ENCODE measurements around the gene LDHB.
"Not testable (repeated sequence)": the region's sequence is repeated elsewhere in the genome, so short reads cannot be mapped to it uniquely, and the experiment has no call there.

Gene LDHB

DNA sequence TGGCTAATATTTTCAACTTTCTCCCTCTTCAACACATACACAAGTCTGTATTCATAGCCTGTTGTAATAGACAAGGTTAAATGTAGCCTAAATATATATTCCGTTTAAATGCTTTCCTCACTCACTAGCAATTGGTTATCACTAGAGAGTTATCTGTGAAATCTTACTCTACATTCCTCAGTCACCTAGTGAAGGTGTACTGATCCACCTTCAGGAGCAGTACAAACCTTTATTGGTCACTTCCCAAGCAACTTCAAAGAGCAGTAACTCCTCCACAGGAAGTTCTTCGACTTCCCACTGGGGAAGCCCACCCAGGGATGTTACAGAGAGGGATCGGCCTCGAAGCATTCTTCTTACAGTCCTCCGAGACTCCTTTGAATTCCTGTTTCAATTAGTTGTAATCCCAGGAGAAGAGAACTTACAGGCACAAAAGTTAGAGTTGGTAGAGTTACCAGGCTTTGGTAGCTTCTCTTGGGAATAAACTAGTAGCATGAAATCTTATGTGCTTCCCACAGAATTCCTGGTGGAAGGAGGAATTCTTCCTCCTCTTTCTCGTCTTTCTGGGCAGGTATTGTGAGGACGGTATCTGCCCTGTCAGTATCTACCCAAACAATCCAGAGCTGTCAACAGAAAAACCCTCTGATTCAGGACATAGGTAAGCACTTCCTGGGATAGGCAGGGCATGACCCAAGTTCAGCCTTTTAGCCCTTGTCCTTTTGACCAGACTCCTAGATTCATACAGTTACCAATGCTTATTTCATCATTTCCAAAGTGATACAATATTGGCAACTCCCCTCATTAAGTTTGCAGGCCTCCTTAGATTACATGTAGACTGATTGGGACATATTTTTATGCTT is 53.2 kb downstream of the LDHB start, which contains the start of gene GYS2:
GYS2 (minus strand) TSS at position 603 of the 857 bp plus-strand sequence; CDS start at position 348, 255 bp downstream.
- no peak for DNase-seq

DNA sequence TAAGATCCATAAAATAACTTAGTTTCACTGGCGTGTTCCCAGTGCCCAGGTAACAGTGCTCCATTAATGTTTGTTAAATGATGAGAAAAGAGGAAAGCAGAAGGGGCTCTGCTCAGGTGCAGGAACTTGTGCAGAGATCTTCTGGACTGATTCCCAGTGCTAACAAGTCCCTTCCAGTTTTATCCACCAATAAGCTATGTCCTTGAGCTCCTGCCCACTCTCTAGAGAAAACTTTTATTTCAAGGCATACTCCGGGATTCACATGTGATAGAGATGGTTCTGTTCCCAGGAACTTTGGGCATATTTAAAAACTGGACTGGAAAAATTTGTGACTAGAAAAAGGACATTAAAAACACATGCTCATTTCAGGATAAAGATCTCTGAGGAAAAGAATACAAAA is 54.9 kb downstream of the LDHB start:
- DNase-seq = no peak

DNA sequence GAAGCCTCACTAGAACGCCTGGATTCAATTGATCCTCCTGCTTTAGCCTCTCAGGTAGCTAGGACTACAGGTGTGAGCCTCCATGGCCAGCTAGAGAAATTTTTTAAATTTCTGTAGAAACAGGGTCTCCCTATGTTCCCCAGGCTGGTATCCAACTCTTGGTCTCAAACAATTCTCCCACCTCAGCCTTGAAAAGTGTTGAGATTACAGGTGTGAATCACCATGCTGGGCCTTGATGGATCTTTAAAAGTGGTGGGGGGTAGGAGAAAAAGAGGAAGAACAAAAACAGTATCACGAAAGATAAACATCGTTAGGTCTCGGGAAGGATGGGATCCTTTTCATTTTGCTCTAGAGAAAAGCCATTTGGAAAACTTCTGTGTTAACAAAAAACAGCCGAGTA is 57.4 kb downstream of the LDHB start:
- DNase-seq = no peak

DNA sequence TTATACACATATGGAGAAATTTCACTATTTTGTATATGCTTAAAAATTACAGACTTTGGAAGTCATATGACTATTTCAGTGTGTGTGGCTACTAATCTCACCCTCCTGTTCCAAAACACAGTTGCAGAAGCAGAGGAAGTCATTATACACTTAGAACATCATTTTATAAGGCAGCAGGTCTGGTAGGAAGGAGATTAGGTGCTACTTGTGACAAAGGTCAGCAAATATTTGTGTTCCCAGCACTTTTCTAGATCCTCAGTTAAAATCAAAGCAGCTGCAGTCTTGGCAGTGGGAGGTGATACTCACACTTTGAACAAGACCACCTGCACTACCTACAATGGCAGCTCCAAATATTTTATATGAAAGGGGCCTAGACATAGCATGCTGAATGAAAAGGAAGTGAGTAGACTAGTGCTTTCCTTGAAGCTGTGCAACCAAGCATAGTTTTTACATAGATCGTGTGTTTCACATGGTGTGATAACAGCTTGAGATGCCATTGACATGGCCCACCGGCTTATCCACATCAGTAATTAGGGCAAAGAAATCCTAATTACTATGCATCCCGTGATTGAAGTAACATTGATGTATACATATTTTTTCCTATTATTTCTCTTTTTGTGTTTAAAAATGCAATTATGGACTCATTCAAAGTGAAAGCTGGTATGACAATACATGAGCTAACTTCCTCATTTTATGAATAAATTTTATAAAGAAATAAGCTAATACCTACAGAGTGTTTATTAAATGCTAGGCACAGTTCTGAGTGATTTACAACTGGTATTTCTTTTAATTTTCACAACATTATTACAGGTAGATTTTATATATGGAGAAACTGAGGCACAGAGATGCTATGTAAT is 58.3 kb downstream of the LDHB start:
- DNase-seq = no peak

DNA sequence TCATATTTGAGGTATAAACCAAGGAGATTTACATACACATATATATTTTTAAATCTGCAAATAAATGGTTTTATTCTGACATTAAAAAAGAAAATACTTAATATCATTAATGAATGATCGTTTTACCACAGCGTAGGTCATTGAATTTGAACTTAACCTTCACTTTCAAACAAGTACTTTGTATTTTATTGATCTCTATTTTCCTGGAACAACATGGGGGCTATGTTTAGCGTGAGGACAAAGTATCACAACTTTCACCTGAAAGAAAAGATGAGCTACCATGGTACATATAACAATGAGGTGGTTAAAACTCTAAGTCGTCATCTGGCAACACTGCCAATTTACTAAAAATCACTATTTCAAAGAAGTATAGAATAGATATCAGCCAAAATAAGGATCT is 59.0 kb downstream of the LDHB start:
- DNase-seq = no peak

DNA sequence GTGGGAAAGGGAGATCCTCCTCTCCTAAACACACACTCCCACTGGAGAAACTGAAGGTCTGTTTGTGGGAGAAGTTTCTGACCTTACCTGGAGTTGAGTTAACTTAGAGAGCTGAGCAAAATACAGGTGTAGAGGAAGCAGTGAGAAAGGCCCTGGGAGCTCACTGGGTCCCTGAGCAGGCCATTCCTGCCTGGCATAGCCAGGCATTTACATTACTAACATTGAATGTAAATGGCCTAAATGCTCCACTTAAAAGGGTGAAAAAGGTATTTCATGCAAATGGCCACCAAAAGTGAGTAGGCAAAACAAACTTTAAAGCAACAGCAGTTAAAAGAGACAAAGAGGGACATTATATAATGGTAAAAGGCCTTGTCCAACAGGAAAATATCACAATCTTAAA is 62.3 kb downstream of the LDHB start:
- not testable (repeated sequence) for DNase-seq

DNA sequence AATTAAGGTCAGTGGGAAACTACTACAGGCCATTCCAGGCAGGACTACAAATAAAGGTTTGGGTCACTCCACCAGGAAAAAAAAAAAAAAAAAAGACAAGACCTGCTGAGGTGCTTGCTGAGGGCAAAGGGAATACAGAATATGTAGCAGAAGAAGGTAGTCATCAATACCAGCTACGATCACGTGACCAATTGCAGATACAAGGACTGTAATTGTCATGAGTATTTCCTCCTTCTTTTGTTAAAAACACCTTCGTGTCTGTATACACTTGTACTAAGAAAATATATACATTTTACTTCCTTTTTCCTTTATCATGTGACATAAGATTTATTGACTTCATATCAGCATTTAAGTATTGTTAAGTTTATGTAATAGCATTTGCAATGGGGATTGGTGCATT is 72.2 kb downstream of the LDHB start:
- DNase-seq = no peak
